LNCaP clone FGC (cell line): ENCODE results near the gene GDF15.

ENCODE experiments used
- DNase-seq: peaks from one replicate; pipeline ENCODE4 v3.0.0-alpha.2; 2011; ENCODE audit warnings: low read depth
- H3K4me3 ChIP-seq: 2 replicates; pipeline ENCODE4 v1.5.1; 2011; ENCODE audit warnings: mild to moderate bottlenecking, low read depth, low read length, control low read depth
- CTCF ChIP-seq: IDR thresholded peaks from 2 replicates; pipeline ENCODE4 v1.5.1; 2012; ENCODE audit warnings: mild to moderate bottlenecking; ENCODE audit not compliant: control insufficient read depth, insufficient read depth; ENCODE audit errors: extremely low read depth

GDF15 gene

GRCh38 chr19:18438331-18439024, 52.5 kb downstream of the GDF15 start:
- DNase-seq: no peak
- TF ChIP-seq CTCF: no peak
- peak overlapping the region; percentile 64 for H3K4me3 ChIP-seq
